Progenitor cell of endocrine pancreas (in vitro differentiated cells): ENCODE results near the gene PPP2R1B. TPM values are rescaled to one million over a fixed set of nuclear protein-coding genes. Genes with fewer than 3 reads are reported as not detected.
A peak's percentile ranks its signal among the peaks of the same experiment; 100 is the strongest.

Experiments
- DNase-seq: peaks from one replicate; pipeline ENCODE4 v3.0.0; 2021; ENCODE audit warnings: low spot score; ENCODE audit not compliant: unreplicated experiment
- H3K27ac Mint-ChIP-seq: 2 replicates; pipeline ENCODE4 v1.8.0; 2021; ENCODE audit warnings: mild to moderate bottlenecking, moderate library complexity, mixed read lengths
- H3K27me3 Mint-ChIP-seq: 2 replicates; pipeline ENCODE4 v1.8.0; 2021; ENCODE audit warnings: mixed read lengths
- H3K36me3 Mint-ChIP-seq: 2 replicates; pipeline ENCODE4 v1.8.0; 2022; ENCODE audit warnings: mixed read lengths; ENCODE audit not compliant: insufficient read depth
- H3K4me1 Mint-ChIP-seq: 2 replicates; pipeline ENCODE4 v1.8.0; 2021; ENCODE audit warnings: low read depth, mixed read lengths
- H3K4me3 Mint-ChIP-seq: 2 replicates; pipeline ENCODE4 v1.8.0; 2021; ENCODE audit warnings: low read depth, mild to moderate bottlenecking, moderate library complexity, mixed read lengths
- H3K9me3 Mint-ChIP-seq: 2 replicates; pipeline ENCODE4 v1.8.0; 2021; ENCODE audit warnings: low read depth, mixed read lengths
- CTCF ChIP-seq: fragments of 200-600 bp; sonication (generic); IDR thresholded peaks from one replicate; pipeline ENCODE4 v1.5.0; 2021; ENCODE audit warnings: antibody characterized with exemption, mild to moderate bottlenecking; ENCODE audit not compliant: unreplicated experiment
- total RNA-seq: library from RNA; stranded (reverse); gene quantifications from 2 replicates; pipeline ENCODE4 v1.2.1, GENCODE V29; 2021

PPP2R1B gene
- total RNA-seq, 1 donor from 2014 or later, result 92.6 TPM

GRCh38 chr11:111696556-111696955 is 69.6 kb downstream of the PPP2R1B start:
- Mint-ChIP-seq H3K36me3 (peaks cover 4% of the 10 kb centered on the region), H3K27me3 (no peaks in the 10 kb centered on the region), H3K9me3 (no peaks in the 10 kb centered on the region), H3K4me1 (peaks cover 46% of the 10 kb centered on the region), H3K4me3 (no peak overlapping the region), H3K27ac (no peak overlapping the region)
- TF ChIP-seq CTCF, result no peak
- DNase-seq, result no peak

- no peak for TF ChIP-seq CTCF
- H3K9me3 Mint-ChIP-seq, result no peaks in the 10 kb centered on the region
- H3K27ac Mint-ChIP-seq, result peak overlapping the region; percentile 84
- H3K27me3 Mint-ChIP-seq, result no peaks in the 10 kb centered on the region
- H3K4me1 Mint-ChIP-seq, result peaks cover 55% of the 10 kb centered on the region
- no peak for DNase-seq
- H3K4me3 Mint-ChIP-seq, result peak overlapping the region; percentile 18
- peaks cover 10% of the 10 kb centered on the region for H3K36me3 Mint-ChIP-seq
Measured at GRCh38 chr11:111694851-111695250, 71.3 kb downstream of the PPP2R1B start.

DNA sequence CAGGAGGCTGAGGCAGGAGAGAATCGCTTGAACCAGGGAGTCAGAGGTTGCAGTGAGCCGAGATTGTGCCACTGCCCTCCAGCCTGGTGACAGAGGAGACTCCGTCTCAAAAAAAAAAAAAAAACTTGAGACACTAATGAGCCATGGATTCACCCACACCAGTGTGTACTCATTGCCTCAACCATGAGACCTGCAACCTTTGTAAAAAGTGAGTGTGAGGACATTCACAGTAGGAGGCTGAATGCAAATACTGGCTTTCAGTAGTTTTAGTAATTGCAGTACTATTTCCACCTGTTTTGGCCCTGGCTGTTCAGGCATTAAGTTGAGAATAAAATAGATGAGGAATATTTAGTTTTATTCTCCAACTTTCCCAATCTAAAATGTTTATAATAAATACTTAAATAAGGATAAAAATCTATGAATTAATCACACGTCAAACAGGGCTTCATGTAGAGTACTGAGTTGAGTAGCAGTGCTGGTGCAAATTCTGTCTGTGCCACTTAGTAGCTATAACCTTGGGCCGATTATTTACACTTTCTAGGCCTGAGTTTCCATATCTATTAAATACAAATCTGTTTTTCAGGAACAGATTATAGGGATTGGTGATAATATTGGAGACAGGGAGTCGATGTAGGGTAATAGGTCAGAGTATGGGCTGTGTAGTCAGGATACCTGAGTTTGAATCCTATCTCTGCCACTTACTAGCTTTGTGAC is 72.8 kb downstream of the PPP2R1B start:
- no peaks in the 10 kb centered on the region for H3K27me3 Mint-ChIP-seq

DNA sequence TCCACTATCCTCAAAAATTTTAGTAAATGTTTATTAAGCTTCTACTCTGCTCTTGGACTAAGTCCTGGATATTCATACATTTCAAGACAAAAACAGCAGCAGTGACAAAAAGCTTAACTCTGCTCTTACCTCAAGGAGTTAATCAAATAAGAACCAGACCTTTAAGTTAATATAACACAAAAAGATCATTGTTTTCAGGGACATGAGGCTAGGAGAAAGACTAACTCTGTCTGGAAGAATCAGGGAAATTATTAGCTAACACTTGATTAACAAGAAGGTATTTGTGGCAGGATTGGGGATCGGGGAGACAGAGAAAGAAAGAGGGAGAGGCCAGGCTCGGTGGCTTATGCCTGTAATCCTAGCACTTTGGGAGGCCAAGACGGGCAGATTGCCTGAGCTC is 74.4 kb downstream of the PPP2R1B start:
- H3K4me1 Mint-ChIP-seq, result peaks cover 62% of the 10 kb centered on the region
- no peaks in the 10 kb centered on the region for H3K9me3 Mint-ChIP-seq
- no peaks in the 10 kb centered on the region for H3K27me3 Mint-ChIP-seq
- TF ChIP-seq CTCF, result no peak
- peak overlapping the region; percentile 57 for H3K27ac Mint-ChIP-seq
- peak overlapping the region; percentile 25 for H3K4me3 Mint-ChIP-seq
- H3K36me3 Mint-ChIP-seq, result peaks cover 19% of the 10 kb centered on the region
- no peak for DNase-seq

More for the DNA sequence above, 72.8 kb downstream of the PPP2R1B start:
- Mint-ChIP-seq H3K4me3 (no peak overlapping the region), H3K4me1 (peaks cover 63% of the 10 kb centered on the region), H3K27ac (peak overlapping the region; percentile 75), H3K36me3 (peaks cover 15% of the 10 kb centered on the region), H3K9me3 (no peaks in the 10 kb centered on the region)
- no peak for DNase-seq
- TF ChIP-seq CTCF, result no peak

DNA sequence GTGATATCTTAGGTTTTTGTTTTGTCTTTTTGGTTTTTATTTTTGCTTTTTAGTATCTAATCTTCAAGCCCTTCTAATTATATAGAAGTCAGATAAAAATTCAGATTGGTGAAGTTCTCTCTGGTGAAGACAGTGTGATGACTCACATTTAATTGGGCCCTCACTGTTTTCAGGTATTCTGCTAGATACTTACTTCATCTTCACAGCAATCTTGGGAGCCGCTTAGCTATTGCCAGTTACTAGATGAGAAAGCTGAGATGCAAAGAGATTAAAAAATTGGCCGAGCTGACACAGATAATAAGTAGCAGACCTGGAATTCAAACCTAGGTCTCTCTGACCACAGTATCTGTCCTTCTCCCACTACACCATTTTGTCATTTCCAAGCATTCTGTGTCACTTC is 75.0 kb downstream of the PPP2R1B start:
- peaks cover 57% of the 10 kb centered on the region for H3K4me1 Mint-ChIP-seq
- H3K36me3 Mint-ChIP-seq, result peaks cover 22% of the 10 kb centered on the region
- H3K27ac Mint-ChIP-seq, result peak overlapping the region; percentile 57
- no peak for DNase-seq
- H3K4me3 Mint-ChIP-seq, result no peak overlapping the region
- no peaks in the 10 kb centered on the region for H3K27me3 Mint-ChIP-seq
- TF ChIP-seq CTCF, result no peak
- no peaks in the 10 kb centered on the region for H3K9me3 Mint-ChIP-seq
